Measurements from ENCODE around the gene DNAH17.
A peak's percentile ranks its signal among the peaks of the same experiment; 100 is the strongest.

The DNAH17 gene

GRCh38 chr17:78411241-78411857 lies 165.8 kb downstream of the DNAH17 start:
- Histone ChIP-seq H3K27ac (ENCODE audit: extremely low read depth, low read depth, low read length) (no peak overlapping the region), H3K9me3 (ENCODE audit: control insufficient read depth, insufficient read depth, low read depth, low read length) (no peaks in the 10 kb centered on the region), H3K4me1 (ENCODE audit: control insufficient read depth, insufficient read depth, low read length) (peaks cover 10% of the 10 kb centered on the region), H3K36me3 (ENCODE audit: control insufficient read depth in 2 of 2, insufficient read depth in 1 of 2, low read length in 2 of 2) (peaks cover 0 to 81% of the 10 kb centered on the region in 2 experiments; a peak in 2 of 3 replicates), H3K4me3 (ENCODE audit: low read depth, low read length) (no peak overlapping the region)
- ChIA-PET POLR2A (interaction anchor here (0.6 to 0.7 kb wide), 2 partner anchors 14 to 18 kb away, joined by 4 to 5 read pairs; no protein-coding TSS in a partner anchor), CTCF (interaction anchor here (0.6 to 3.6 kb wide), 8 partner anchors 10 to 315 kb away, joined by 3 to 29 read pairs (median 6); partner anchors contain the start of gene SOCS3)
- TF ChIP-seq ZNF544 (tag by site-specific recombination; IDR thresholded peaks at IDR 0.05) = no peak
- TF ChIP-seq ZNF18 (tag by site-specific recombination; IDR thresholded peaks at IDR 0.05) = no peak
- TF ChIP-seq ZNF404 (tag by site-specific recombination; IDR thresholded peaks at IDR 0.05) = no peak
- no peak for TF ChIP-seq ZNF561 (tag by site-specific recombination; IDR thresholded peaks at IDR 0.05; ENCODE audit: borderline replicate concordance)
- TF ChIP-seq, protein P1, sequence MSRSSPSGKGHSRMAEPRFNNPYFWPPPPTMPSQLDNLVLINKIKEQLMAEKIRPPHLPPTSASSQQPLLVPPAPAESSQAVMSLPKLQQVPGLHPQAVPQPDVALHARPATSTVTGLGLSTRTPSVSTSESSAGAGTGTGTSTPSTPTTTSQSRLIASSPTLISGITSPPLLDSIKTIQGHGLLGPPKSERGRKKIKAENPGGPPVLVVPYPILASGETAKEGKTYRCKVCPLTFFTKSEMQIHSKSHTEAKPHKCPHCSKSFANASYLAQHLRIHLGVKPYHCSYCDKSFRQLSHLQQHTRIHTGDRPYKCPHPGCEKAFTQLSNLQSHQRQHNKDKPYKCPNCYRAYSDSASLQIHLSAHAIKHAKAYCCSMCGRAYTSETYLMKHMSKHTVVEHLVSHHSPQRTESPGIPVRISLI (tag by site-specific recombination; IDR thresholded peaks at IDR 0.05) = peak; percentile 44; the same call in 1 of the 2 replicates
- peak; percentile 18; the same call in 1 of the 2 replicates for TF ChIP-seq ZNF394 (tag by site-specific recombination; IDR thresholded peaks at IDR 0.05; ENCODE audit: borderline replicate concordance)
- no peak for TF ChIP-seq ZNF792 (tag by site-specific recombination; IDR thresholded peaks at IDR 0.05)
- TF ChIP-seq BCL11A (tag by site-specific recombination; IDR thresholded peaks at IDR 0.05; ENCODE audit: low read depth) = no peak
- no peak for TF ChIP-seq ZNF366 (tag by site-specific recombination; conservative IDR thresholded peaks at IDR 0.05)
- TF ChIP-seq ZNF521 (tag by site-specific recombination; IDR thresholded peaks at IDR 0.05) = no peak
- no peak for TF ChIP-seq ZBTB1 (tag by site-specific recombination; IDR thresholded peaks at IDR 0.05)
- peak; percentile 46 for TF ChIP-seq ZBTB17 (tag by site-specific recombination; IDR thresholded peaks at IDR 0.05)
- TF ChIP-seq, protein P2, sequence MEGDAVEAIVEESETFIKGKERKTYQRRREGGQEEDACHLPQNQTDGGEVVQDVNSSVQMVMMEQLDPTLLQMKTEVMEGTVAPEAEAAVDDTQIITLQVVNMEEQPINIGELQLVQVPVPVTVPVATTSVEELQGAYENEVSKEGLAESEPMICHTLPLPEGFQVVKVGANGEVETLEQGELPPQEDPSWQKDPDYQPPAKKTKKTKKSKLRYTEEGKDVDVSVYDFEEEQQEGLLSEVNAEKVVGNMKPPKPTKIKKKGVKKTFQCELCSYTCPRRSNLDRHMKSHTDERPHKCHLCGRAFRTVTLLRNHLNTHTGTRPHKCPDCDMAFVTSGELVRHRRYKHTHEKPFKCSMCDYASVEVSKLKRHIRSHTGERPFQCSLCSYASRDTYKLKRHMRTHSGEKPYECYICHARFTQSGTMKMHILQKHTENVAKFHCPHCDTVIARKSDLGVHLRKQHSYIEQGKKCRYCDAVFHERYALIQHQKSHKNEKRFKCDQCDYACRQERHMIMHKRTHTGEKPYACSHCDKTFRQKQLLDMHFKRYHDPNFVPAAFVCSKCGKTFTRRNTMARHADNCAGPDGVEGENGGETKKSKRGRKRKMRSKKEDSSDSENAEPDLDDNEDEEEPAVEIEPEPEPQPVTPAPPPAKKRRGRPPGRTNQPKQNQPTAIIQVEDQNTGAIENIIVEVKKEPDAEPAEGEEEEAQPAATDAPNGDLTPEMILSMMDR (tag by site-specific recombination; IDR thresholded peaks at IDR 0.05) = no peak

GRCh38 chr17:78409191-78409928 lies 167.8 kb downstream of the DNAH17 start:
- Histone ChIP-seq H3K4me1 (ENCODE audit: control insufficient read depth, insufficient read depth, low read length) (peaks cover 10% of the 10 kb centered on the region), H3K4me3 (ENCODE audit: low read depth, low read length) (no peak overlapping the region), H3K27ac (ENCODE audit: extremely low read depth, low read depth, low read length) (no peak overlapping the region), H3K9me3 (ENCODE audit: control insufficient read depth, insufficient read depth, low read depth, low read length) (no peaks in the 10 kb centered on the region), H3K36me3 (ENCODE audit: control insufficient read depth in 2 of 2, insufficient read depth in 1 of 2, low read length in 2 of 2) (peaks cover 8 to 81% of the 10 kb centered on the region in 2 experiments; a peak in 2 of 3 replicates)
- ChIA-PET POLR2A (interaction anchor here (0.9 kb wide), 1 partner anchor 49 kb away, joined by 3 read pairs; no protein-coding TSS in a partner anchor), CTCF (interaction anchor here (0.5 to 3.6 kb wide), 3 partner anchors 12 to 48 kb away, joined by 3 to 29 read pairs (median 9); no protein-coding TSS in a partner anchor)
- TF ChIP-seq, protein P3, sequence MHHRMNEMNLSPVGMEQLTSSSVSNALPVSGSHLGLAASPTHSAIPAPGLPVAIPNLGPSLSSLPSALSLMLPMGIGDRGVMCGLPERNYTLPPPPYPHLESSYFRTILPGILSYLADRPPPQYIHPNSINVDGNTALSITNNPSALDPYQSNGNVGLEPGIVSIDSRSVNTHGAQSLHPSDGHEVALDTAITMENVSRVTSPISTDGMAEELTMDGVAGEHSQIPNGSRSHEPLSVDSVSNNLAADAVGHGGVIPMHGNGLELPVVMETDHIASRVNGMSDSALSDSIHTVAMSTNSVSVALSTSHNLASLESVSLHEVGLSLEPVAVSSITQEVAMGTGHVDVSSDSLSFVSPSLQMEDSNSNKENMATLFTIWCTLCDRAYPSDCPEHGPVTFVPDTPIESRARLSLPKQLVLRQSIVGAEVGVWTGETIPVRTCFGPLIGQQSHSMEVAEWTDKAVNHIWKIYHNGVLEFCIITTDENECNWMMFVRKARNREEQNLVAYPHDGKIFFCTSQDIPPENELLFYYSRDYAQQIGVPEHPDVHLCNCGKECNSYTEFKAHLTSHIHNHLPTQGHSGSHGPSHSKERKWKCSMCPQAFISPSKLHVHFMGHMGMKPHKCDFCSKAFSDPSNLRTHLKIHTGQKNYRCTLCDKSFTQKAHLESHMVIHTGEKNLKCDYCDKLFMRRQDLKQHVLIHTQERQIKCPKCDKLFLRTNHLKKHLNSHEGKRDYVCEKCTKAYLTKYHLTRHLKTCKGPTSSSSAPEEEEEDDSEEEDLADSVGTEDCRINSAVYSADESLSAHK (tag by site-specific recombination; IDR thresholded peaks at IDR 0.05) = no peak
- TF ChIP-seq TRIM28 (IDR thresholded peaks at IDR 0.05; ENCODE audit: borderline replicate concordance, low read length) (no peak), ZNF350 (tag by site-specific recombination; IDR thresholded peaks at IDR 0.05) (no peak), GLIS2 (tag by site-specific recombination; IDR thresholded peaks at IDR 0.05) (peak; percentile 50), KLF7 (tag by site-specific recombination; IDR thresholded peaks at IDR 0.05; ENCODE audit: borderline replicate concordance) (peak; percentile 87; the same call in 1 of the 2 replicates), ZNF621 (tag by site-specific recombination; IDR thresholded peaks at IDR 0.05) (no peak), ZIC2 (tag by site-specific recombination; IDR thresholded peaks at IDR 0.05) (peak; percentile 92)
- TF ChIP-seq, protein P4, sequence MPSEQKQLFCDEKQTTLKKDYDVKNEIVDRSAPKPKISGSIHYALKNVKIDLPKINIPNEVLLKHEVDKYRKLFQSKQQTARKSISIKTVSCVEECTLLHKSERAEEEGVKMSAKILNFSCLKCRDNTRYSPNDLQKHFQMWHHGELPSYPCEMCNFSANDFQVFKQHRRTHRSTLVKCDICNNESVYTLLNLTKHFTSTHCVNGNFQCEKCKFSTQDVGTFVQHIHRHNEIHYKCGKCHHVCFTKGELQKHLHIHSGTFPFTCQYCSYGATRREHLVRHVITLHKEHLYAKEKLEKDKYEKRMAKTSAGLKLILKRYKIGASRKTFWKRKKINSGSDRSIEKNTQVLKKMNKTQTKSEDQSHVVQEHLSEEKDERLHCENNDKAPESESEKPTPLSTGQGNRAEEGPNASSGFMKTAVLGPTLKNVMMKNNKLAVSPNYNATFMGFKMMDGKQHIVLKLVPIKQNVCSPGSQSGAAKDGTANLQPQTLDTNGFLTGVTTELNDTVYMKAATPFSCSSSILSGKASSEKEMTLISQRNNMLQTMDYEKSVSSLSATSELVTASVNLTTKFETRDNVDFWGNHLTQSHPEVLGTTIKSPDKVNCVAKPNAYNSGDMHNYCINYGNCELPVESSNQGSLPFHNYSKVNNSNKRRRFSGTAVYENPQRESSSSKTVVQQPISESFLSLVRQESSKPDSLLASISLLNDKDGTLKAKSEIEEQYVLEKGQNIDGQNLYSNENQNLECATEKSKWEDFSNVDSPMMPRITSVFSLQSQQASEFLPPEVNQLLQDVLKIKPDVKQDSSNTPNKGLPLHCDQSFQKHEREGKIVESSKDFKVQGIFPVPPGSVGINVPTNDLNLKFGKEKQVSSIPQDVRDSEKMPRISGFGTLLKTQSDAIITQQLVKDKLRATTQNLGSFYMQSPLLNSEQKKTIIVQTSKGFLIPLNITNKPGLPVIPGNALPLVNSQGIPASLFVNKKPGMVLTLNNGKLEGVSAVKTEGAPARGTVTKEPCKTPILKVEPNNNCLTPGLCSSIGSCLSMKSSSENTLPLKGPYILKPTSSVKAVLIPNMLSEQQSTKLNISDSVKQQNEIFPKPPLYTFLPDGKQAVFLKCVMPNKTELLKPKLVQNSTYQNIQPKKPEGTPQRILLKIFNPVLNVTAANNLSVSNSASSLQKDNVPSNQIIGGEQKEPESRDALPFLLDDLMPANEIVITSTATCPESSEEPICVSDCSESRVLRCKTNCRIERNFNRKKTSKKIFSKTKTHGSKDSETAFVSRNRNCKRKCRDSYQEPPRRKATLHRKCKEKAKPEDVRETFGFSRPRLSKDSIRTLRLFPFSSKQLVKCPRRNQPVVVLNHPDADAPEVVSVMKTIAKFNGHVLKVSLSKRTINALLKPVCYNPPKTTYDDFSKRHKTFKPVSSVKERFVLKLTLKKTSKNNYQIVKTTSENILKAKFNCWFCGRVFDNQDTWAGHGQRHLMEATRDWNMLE (tag by site-specific recombination; conservative IDR thresholded peaks at IDR 0.05; ENCODE audit: low read depth) = no peak

All from HEK293 (cell line).